IPS-18c (cell line): ENCODE measurements around the gene USP49.

Experiments
- H3K4me3 ChIP-seq: 2 replicates; pipeline ENCODE4 v1.7.0; 2013; ENCODE audit warnings: low read depth, mild to moderate bottlenecking, low read length, moderate library complexity; ENCODE audit not compliant: insufficient read depth
- H3K9me3 ChIP-seq: one replicate; pipeline ENCODE4 v1.6.1; 2013; ENCODE audit warnings: mild to moderate bottlenecking, low read length, moderate library complexity; ENCODE audit not compliant: control insufficient read depth, insufficient read depth

USP49 gene

DNA sequence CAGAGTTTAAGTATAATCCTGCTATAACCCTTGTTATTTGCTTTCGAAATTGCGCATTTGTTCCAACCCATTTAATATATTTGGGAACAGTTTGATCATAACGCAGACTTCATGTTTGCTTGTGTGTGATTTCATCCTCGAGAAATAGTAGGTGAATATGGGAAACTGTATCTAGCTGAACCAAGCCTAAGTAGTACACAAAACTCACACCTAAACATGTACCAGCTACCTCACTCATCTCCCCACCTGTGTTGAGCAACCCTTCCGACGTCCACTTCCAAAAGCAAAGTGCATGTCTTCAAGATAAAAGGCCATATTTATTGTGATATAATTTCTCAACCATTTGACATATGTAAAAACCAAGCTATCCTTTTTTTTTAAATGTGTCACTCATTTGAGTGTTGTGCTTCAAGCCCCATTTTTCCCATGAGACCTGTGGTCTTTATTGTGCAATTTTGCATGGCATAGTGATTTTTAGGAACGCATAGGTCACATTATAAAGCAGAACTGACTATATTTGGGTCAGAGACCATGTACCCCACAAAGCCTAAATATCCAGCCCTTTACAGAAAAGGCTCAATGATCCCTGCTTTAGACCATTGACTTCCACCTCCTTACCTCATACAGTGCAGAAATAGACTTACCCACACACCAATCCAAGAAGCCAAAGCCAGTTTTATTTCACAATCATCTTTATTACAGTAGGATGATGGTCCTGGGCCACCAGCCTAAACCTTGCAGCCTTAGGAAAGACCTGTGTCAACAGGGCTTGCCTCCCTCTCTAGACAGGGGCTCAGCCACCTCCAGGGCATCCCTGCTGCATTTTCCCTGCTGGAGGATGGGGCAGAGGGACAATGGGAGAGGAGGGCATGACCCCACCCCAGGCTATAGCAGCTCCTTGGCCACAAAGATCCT lies 39.4 kb upstream of the USP49 start:
- no peak overlapping the region for H3K4me3 ChIP-seq

DNA sequence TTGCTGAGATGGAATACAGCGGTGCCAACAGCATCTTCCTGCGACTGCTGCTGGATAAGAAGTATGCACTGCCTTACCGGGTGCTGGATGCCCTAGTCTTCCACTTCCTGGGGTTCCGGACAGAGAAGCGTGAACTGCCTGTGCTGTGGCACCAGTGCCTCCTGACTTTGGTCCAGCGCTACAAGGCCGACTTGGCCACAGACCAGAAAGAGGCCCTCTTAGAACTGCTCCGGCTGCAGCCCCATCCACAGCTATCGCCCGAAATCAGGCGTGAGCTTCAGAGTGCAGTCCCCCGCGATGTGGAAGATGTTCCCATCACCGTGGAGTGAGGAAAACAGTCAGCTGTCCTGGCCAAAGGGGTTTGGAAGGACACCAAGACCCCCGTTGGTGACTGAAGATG lies 37.2 kb upstream of the USP49 start:
- Histone ChIP-seq H3K9me3 (peaks cover 2% of the 10 kb centered on the region), H3K4me3 (no peak overlapping the region)

More for the DNA sequence above, 39.4 kb upstream of the USP49 start:
- H3K9me3 ChIP-seq: peaks cover 2% of the 10 kb centered on the region

DNA sequence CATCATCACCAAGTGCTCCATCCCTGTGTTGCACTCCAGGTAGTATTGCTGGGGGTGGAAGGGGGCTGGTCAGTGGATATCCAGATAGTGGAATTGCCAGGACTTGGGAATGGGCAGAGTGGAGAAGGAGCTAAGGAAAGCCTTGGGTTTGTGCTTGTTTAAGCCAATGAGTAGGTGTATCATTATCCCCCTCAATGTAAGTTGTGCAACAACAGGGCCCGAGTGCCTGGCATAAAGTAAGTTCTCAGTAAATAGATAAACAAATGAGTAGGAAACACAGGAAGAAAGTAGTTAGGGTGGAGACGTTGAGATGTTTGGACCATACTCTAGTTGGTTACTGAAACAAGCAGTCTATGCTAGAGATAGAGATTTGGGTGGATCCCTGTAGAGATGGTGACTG lies 36.6 kb upstream of the USP49 start:
- Histone ChIP-seq H3K9me3 (peaks cover 2% of the 10 kb centered on the region), H3K4me3 (no peak overlapping the region)

DNA sequence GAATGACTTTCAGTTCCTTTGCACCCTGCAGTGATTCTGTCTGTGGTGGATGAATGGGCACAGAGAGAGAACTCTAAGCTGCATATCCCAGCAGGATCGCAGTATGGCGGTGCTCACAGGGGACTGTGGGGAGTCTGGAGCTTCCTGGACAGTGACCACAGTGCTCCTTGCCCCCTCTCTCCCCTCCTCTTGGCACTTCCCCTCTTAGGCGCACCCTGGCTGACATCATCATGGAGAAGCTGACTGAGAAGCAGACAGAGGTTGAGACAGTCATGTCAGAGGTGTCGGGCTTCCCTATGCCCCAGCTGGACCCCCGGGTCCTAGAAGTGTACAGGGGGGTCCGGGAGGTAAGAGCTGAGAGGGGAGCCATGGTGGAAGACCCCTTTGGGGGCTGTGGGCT lies 34.7 kb upstream of the USP49 start:
- Histone ChIP-seq H3K9me3 (no peaks in the 10 kb centered on the region), H3K4me3 (no peak overlapping the region)

DNA sequence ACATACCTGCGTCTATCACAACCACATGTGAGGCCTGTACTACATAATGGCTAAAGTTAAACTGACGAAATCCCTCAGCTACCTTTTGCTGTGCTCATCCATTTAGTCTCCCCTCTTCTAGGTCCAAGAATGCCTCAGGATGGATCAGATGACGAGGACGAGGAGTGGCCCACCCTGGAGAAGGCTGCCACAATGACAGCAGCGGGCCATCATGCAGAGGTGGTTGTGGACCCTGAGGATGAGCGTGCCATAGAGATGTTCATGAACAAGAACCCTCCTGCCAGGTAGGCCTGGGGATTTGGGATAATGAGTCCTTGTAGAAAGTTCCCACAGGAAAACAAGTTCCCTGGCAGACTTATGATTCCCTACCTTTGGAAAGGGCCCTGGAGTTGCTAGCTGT lies 32.1 kb upstream of the USP49 start:
- Histone ChIP-seq H3K9me3 (no peaks in the 10 kb centered on the region), H3K4me3 (no peak overlapping the region)

DNA sequence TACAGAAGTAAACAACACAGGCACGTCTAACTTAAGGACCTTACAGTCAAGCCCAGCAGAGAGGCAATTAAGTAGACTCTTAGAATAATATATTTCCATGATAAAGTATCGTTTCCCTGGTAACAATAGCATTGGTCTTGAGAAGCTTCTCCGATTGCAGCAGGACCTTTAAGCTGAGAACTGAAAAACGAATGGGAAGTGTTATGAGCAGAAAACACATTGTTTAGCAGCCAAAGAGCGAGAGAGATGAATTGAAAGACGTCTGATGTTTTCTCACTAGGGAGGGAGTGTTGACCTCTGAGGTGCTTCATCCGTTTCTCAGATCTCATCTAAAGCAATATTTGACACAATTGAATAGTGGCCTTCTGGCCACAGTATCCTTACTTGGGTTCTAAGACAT lies 27.0 kb upstream of the USP49 start:
- H3K9me3 ChIP-seq: no peaks in the 10 kb centered on the region
- peak overlapping the region; percentile 71 for H3K4me3 ChIP-seq

DNA sequence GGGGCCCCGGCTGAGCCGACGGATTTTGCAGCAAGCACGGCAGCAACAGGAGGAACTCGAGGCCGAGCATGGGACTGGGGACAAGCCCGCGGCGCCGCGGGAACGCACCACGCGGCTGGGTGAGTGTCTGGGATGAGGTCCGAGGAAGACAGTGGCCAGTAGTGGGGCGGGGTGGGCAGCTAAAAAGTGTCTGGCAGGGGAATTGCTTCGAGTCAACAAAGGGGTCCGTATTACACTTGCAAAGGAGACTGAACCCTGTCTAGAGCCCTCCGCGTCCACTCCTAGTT lies 26.5 kb upstream of the USP49 start:
- peak overlapping the region; percentile 71 for H3K4me3 ChIP-seq
- H3K9me3 ChIP-seq: no peaks in the 10 kb centered on the region

DNA sequence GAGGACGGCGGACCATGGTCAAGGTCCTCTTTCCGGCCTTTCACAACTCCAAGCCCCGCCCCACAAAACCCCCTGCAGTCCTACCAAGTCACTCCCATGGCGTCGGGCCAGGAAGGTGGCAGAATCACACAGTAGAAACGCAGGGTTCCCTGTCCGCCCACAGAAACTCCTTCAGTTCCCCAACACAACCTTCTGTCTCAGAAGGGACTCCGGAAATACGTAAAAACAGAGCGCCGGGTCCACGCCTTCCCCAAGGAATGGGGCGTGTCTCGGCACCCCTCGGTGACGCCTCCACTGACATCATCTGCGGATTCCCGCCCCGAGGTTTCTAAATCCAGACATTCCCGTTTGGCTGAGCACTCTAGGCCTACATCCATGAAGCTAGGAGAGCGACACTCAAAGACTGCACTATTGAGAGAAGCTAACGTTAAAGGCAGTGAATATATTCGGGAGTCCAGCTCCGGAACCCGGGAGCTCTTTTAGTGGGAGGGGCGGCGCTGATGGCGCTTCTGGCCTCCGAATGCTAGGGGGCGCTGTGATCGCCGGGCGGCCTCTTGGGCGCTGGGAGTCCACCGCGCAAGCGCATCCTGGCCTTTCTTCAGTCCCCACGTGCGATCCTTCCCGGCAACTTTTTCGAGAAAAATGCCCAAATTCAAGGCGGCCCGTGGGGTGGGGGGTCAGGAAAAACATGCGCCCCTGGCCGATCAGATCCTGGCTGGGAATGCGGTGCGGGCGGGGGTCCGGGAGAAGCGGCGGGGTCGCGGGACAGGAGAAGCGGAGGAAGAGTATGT lies 25.9 kb upstream of the USP49 start, which contains the start of the genes BYSL and MED20:
Gene BYSL (plus strand): TSS at position 579 of the 791 bp plus-strand sequence. CDS start 64 bp downstream, at position 643.
Gene MED20 (minus strand): TSS at position 219 of the 791 bp plus-strand sequence. CDS start 121 bp downstream, at position 98.
- H3K4me3 ChIP-seq: peak within 1 kb of the TSS; percentile 71

DNA sequence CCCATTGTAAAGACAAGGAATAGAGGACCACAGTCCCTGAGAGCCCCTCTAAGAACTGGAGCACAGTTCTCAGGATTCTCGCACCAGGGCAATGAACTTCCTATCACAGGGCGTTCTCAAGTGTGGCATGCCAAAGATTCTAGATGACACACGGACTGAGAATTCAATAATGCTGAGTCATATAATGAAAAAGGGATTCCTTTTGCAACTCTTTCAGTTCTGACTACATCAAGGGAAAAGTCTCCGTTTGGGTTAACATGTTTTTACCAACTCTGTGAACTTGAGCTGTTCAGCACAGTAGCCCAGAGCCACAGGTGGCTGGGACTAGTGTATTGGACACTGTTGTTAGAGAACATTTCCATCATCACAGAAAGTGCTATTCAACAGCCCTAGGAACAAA lies 22.4 kb upstream of the USP49 start:
- no peaks in the 10 kb centered on the region for H3K9me3 ChIP-seq
- H3K4me3 ChIP-seq: no peak overlapping the region

More for the DNA sequence above, 25.9 kb upstream of the USP49 start, which contains the start of the genes BYSL and MED20:
- H3K9me3 ChIP-seq: no peaks in the 10 kb centered on the region

DNA sequence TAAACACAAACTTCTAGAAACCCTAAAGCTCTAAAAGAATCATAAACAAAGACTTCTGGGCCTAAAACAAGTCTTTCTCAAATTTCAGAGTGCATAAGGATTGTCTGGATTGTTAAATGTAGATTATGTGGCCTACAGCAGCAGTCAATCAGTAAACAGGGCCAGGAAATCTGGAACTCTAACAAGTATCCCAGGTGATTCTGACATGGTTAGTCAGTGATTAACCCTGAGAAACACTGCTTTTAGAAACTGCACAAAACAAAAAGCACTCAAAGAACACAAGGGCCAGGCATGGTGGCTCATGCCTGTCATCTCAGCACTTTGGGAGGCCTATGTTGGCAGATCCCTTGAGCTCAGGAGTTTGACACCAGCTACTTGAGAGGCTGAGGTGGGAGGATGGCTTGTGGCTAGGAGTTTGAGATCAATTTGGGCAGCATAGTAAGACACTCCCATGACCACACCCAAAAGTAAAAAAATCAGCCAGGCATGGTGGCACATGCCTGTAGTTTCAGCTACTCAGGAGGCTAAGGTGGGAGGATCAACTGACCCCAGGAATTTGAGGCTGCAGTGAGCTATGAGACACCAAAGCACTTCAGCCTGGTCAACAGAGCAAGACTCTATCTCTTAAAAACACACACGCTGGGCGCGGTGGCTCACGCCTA lies 19.8 kb upstream of the USP49 start:
- no peak overlapping the region for H3K4me3 ChIP-seq

DNA sequence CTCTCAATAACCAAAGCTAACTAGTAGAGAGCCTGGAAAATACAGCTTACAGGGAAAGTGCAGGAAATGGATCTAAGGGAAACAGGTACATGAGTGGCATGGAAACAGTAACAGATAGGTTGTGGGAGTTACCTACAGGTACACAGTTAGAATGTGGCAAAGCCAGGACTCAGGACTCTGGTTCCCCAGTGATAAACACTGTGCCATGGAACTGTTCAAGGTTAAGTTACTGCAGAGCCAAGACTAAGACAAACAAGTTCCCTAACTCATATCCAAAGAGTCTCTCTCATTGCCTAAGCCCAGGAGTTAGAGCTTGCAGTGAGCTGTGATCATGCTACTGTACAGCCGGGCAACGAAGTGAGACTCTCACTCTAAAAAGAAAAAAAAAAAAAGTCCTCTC lies 19.2 kb upstream of the USP49 start:
- H3K4me3 ChIP-seq: no peak overlapping the region

More for the DNA sequence above, 19.8 kb upstream of the USP49 start:
- H3K9me3 ChIP-seq: no peaks in the 10 kb centered on the region

DNA sequence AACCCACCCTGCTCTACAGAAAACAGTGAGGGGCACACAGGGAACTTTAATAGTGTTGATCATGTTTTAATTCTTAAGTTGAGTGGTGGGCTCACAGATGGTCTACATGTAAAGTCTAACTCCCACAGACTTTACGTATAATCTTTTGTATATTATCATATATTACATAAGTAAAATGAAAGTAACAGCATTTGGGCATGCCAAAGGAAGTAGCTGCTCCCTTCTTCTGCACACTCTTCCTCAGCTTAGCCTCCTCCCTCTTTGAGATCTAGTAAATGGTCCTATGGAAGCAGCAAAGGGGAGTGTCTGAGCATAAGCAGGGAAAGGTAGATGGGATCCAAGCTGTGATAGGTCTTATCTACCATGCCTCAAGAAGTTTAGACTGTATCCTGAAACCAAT lies 14.6 kb upstream of the USP49 start:
- no peaks in the 10 kb centered on the region for H3K9me3 ChIP-seq
- H3K4me3 ChIP-seq: no peak overlapping the region

More for the DNA sequence above, 19.2 kb upstream of the USP49 start:
- H3K9me3 ChIP-seq: no peaks in the 10 kb centered on the region

DNA sequence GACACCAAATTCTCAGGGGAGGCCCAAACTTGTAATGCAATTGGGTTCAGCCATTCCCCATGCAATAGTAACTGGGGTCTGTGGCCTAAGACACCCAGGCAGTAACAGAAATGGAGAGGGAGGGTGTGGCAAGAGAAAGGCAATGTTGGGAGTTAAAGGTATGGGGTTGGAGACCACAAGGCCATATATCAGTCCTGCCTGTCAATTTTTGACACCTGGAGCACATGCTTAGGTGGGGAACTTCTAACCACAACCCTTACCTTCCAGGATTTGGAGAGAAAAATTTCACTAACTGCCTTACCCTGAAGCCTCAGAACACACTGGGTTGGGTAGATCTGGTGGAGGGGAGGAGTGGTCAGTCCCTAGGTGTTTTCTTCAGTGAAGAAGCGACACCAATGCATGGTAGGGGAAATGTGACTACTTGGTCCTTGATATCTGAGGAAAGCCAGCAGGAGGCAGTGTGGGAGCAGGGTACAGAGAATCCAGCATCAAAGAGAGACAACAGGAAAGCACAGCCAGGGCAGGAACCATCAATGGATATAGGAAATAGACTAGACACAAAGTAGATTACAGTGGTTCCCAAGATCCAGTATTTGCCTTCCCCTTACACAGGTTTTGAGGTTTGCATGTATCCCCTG lies 6.8 kb upstream of the USP49 start:
- Histone ChIP-seq H3K4me3 (no peak overlapping the region), H3K9me3 (no peaks in the 10 kb centered on the region)

DNA sequence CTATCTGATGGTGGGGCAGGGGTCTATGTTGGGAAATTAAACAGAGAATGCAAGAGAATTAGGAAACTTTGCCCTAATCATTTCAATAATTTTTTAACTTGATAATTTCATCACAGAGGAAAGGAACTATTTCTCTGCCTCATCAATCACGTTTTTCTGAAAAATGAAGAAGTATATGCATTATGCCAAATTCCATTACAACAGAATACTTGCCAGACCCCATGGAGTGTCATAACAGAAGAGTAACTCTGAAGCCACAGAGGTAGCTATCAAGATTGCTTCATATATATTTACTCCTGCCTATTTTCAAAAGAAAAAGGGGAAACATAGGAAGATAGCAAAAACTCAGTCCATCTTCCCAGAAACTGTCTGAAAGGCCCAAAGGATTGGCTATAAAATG lies 5.7 kb upstream of the USP49 start:
- no peak overlapping the region for H3K4me3 ChIP-seq
- no peaks in the 10 kb centered on the region for H3K9me3 ChIP-seq

DNA sequence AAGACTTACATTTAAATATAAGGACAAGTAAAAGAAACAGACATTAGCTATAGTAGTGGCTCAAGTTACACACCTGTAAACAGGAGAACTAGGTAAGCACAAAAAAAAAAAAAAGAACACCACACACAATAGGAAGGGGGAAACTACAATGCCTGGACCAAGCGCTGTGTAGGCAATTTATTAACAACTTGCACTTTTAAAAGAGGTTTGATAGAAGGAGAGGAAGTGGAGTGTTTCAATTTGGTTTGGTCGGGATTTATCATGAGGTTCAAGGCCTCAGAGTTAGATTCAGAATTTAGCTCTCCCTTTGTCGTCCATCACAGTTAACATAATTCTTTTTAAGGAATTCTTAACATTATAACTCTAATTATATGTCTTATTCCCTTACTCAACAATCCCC lies 1.1 kb upstream of the USP49 start:
- Histone ChIP-seq H3K9me3 (no peaks in the 10 kb centered on the region), H3K4me3 (peak overlapping the region; percentile 72)

DNA sequence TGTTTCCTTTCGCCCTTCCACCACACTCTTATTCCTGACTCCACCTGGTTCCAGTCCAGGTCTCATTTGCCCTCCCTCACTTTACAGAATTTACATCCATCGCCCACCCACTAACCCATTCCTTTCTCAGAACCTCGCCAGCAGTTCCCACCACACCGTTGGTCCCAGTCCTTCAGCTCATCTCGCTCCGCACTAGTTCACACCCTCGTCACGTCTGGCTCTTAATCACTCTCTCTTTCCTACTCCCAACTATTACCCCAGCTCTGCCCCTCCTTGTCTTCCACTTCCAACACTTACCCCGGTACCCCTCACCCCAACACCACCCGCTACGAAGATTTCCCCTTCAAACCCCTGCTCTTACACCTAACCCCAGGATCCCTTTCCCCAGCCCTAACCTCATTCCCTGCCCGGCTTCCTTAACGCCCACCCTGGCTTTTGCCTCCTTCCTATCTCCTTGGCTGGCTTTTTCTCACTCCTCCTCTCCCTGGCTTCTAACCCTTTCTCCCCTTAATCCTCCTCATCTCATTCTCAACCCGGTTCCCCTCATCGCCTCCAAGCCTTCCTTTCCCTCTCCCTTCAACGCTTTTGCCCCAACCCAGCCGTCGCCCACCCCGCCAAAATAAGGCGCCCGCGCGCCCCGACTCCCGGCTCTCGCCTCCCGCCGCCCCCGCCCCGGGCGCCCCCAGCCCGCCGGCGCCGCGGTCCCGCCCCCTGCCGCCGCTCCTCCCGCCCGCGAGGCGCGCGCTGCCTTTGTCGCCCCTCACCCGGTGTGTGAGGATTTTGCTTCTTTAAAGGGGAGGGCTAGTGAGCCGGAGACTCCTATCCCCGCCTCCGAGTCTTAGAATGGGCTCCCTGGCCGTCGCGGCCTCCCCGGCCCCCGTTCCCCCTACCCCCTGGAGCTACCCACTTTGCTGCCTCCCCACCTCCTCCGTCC lies 542 bp downstream of the USP49 start:
- peak overlapping the region; percentile 72 for H3K4me3 ChIP-seq
- H3K9me3 ChIP-seq: no peaks in the 10 kb centered on the region
